Cardiac septum (tissue), 1 donor: ENCODE results near the gene GPR146. TPM values are rescaled to one million over a fixed set of nuclear protein-coding genes. Genes with fewer than 3 reads are reported as not detected.

Source experiments
- DNase-seq: peaks from one replicate; pipeline ENCODE4 v3.0.0-alpha.2; 2020; ENCODE audit warnings: low spot score
- intact Hi-C: fragments of 100-400 bp; cut with DNase I; formaldehyde crosslinking; loops from one replicate; pipeline ENCODE4 v1.14.0; 2022
- total RNA-seq: library from RNA; stranded (reverse); fragmentation: NEBNext Ultra II Directional; extraction: Animal tissue kit (Norgen Biotek cat#: 25700); gene quantifications from one replicate; pipeline ENCODE4 v1.2.1, GENCODE V29; 2021
- donor health status: DM: no; HTN: no; CAD: no.

Gene GPR146
- total RNA-seq, 1 donor from 2014 or later: 12.6 TPM

DNA sequence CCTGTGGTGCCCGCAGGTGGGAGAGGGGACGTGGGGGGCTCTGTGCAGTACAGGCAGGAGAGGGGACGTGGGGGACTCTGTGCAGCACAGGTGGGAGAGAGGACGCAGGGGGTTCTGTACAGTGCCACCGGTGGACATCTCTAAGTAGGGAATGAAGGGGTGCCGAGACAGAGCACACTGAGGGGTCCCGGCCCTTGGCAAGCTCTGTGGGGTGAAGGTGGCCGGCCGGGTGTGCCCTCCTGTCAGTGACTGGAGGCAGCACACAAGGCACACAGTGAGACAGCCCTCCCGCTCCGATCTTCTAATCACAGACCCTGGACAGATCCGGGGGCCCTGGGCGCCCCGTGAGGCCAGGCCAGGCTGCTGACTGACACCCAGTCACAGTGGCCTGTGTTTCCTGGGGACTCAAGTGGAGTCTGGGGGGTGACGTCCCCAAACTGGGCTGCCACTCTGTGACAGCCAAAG lies 11.2 kb downstream of the GPR146 start:
- no peak for DNase-seq
- intact Hi-C loops: no loop called here

DNA sequence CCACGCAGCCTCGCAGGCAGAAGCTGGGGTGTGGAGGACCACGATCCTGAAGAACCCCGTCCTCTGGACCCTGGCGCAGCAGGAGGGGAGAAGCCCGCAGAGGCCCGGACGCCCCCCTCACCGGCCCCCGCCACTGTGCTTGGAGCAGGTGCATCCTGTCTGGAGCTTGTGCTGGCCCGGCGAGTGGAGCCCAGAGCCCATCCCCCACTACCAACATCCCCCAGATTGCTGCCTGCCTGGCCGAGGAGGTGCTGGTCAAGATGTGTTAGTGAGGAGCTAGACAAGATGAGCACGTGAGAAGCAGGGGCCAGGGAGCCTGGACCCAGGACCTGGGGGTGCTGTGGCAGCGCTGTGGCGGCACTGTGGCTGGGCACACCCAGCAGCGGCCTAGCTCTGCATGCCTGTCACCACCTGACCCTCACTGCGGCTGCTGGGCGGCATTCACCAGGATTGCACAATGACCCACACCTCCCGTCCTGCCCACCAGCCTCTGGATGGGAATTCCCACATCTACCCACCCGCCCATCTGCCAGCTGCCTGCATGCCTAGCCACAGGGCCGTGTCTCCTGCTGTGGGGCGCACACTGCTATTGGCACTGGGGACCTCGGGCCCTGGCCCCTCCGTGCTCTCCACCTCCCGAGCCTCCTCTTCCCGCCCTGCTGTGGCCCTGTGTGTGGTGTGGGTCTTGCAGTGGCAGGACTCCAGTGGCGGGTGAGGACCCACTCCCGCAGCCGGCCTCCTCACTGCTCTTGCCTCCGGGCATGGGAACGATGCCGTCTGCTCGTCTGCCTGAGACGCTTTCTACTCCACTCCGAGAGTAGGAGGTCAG lies 11.8 kb downstream of the GPR146 start:
- no peak for DNase-seq
- intact Hi-C loops: no loop called here

DNA sequence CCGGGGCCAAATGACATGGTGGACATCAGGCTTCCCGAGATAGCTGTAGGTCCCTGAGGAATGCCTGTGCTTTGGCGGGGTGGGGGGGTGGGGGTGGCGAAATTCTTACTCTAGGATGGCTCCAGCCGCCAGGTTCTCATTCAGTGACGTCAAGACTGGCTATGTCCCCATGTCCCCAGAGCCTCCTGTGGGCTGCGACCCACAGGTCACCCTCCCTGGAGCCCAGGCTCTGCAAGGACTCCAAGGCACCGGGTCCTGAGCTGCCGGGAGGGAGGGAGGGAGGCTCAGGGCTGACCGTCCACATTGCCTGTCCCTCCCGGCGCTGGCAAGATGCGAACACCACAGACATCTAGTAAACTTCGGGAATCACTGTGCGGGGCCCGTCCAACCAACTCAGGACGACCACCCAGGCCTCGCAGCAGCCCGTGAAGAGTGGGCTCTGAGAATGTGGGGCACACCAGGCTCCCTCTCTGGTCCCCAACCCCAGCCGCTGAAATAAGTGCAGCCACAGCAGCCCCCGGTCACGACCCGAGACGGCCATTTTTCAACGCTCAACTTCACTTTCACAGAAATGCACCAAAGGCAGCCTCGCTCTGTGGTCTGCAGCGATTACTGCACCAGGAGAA lies 12.6 kb downstream of the GPR146 start:
- DNase-seq: no peak
- intact Hi-C loops: no loop called here

DNA sequence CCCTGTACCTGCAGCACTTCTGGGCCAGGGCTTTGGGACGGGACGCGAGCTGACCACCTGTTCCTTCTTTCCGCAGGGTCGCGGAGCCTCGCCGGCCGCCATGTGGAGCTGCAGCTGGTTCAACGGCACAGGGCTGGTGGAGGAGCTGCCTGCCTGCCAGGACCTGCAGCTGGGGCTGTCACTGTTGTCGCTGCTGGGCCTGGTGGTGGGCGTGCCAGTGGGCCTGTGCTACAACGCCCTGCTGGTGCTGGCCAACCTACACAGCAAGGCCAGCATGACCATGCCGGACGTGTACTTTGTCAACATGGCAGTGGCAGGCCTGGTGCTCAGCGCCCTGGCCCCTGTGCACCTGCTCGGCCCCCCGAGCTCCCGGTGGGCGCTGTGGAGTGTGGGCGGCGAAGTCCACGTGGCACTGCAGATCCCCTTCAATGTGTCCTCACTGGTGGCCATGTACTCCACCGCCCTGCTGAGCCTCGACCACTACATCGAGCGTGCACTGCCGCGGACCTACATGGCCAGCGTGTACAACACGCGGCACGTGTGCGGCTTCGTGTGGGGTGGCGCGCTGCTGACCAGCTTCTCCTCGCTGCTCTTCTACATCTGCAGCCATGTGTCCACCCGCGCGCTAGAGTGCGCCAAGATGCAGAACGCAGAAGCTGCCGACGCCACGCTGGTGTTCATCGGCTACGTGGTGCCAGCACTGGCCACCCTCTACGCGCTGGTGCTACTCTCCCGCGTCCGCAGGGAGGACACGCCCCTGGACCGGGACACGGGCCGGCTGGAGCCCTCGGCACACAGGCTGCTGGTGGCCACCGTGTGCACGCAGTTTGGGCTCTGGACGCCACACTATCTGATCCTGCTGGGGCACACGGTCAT lies 13.3 kb downstream of the GPR146 start:
- intact Hi-C loops: no loop called here

DNA sequence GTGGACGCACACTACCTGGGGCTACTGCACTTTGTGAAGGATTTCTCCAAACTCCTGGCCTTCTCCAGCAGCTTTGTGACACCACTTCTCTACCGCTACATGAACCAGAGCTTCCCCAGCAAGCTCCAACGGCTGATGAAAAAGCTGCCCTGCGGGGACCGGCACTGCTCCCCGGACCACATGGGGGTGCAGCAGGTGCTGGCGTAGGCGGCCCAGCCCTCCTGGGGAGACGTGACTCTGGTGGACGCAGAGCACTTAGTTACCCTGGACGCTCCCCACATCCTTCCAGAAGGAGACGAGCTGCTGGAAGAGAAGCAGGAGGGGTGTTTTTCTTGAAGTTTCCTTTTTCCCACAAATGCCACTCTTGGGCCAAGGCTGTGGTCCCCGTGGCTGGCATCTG lies 14.0 kb downstream of the GPR146 start:
- DNase-seq: no peak
- intact Hi-C loops: no loop called here

More for the DNA sequence above, 13.3 kb downstream of the GPR146 start:
- no peak for DNase-seq

DNA sequence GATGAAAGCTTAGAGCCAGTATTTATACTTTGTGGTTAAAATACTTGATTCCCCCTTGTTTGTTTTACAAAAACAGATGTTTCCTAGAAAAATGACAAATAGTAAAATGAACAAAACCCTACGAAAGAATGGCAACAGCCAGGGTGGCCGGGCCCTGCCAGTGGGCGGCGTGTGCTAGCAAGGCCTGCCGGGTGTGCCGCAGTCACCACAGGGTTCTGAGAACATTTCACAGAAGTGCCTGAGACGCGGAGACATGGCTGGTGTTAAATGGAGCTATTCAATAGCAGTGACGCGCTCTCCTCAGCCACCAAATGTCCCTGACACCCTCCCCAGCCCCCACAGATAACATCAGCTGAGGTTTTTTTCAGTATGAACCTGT lies 14.5 kb downstream of the GPR146 start:
- DNase-seq: no peak

DNA sequence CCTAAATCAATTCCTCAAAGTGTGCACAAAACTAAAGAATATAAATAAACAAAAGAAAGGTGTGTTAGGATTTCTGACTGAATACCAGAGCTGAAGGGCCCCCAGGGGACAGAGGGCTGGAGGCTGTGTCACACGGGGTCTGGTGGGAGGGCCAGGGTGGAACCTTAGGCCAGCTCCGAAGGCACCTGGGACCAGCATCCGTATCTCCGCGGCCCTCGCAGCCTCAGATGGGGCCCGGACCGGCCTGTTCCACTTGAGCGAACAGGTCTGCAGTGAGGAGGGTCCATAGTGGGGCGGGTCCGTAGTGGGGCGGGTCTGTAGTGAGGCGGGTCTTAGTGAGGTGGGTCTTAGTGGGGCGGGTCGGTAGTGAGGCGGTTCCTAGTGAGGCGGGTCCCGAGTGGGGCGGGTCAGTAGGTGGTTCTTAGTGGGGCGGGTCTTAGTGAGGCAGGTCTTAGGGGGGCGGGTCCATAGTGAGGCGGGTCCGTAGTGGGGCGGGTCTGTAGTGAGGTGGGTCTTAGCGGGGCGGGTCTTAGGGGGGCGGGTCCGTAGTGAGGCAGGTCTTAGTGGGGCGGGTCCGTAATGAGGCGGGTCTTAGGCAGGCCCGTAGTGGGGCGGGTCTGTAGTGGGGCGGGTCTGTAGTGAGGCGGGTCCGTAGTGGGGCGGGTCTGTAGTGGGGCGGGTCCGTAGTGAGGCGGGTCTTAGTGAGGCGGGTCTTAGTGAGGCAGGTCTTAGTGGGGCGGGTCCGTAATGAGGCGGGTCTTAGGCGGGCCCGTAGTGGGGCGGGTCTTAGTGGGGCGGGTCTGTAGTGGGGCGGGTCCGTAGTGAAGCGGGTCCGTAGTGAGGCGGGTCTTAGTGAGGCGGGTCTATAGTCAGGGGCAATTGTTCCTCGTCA lies 15.1 kb downstream of the GPR146 start:
- no peak for DNase-seq
- intact Hi-C loops: loop anchor here (5.0 kb wide), 1 partner anchor 32 kb away; no protein-coding TSS in a partner anchor

More for the DNA sequence above, 14.5 kb downstream of the GPR146 start:
- intact Hi-C loops: no loop called here

DNA sequence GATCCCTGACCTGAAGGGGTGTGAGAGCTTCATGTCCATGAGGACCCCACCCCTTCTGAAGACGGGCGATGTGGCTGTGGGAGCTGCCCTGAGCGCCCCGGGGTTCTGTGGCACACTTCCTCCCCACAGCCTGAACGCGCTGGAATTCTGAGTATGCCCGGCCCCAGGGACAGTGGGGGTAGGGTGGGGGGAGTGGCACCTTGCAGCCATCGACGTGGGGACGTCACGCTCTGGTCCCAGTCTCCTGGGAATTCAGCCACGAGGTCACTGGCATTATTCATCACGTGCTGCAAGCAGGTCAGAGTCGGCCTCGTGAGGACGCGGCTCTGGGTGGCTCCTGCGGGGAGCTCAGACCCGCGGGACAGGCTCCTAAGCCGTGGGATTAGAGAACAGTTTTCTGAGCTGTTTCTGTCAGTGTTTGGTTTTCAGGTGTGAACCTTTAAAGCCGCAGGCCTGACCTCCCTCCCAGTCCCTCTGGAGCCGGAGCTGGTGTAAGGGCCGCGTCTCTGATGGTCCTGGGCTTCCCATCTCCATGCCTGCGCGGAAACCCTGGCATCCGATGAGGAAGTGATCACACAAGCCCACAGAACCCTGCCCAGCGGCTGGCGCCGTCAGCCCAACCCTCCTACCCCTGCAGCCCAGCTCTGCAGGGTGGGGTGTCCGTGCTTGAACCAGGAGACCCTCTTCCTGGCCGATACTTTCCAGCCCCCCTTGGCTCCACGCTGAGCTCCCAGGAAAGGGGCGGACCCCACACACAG lies 16.1 kb downstream of the GPR146 start:
- intact Hi-C loops: loop anchor here (5.0 kb wide), 1 partner anchor 33 kb away; no protein-coding TSS in a partner anchor
- no peak for DNase-seq

DNA sequence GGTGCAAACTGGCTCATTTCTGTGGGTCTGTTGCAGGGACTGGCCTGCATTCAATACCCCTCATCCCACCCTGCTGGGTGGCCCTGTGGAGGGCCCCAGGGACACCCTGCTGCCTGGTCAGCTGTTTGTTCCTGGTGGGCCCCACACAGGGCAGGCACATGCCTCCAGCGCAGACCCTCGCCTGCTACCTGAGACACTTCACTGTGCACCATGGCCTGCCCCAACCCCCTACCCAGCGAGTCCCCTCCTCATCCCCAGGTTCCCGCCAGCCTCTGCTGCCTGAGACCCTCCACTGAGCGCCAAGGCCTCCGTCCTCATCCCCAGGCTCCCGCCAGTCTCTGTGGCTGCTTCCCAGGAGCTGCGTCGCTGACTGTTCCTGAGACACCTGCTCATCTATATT lies 16.8 kb downstream of the GPR146 start:
- intact Hi-C loops: loop anchor here (5.0 kb wide), 1 partner anchor 34 kb away; no protein-coding TSS in a partner anchor
- no peak for DNase-seq

DNA sequence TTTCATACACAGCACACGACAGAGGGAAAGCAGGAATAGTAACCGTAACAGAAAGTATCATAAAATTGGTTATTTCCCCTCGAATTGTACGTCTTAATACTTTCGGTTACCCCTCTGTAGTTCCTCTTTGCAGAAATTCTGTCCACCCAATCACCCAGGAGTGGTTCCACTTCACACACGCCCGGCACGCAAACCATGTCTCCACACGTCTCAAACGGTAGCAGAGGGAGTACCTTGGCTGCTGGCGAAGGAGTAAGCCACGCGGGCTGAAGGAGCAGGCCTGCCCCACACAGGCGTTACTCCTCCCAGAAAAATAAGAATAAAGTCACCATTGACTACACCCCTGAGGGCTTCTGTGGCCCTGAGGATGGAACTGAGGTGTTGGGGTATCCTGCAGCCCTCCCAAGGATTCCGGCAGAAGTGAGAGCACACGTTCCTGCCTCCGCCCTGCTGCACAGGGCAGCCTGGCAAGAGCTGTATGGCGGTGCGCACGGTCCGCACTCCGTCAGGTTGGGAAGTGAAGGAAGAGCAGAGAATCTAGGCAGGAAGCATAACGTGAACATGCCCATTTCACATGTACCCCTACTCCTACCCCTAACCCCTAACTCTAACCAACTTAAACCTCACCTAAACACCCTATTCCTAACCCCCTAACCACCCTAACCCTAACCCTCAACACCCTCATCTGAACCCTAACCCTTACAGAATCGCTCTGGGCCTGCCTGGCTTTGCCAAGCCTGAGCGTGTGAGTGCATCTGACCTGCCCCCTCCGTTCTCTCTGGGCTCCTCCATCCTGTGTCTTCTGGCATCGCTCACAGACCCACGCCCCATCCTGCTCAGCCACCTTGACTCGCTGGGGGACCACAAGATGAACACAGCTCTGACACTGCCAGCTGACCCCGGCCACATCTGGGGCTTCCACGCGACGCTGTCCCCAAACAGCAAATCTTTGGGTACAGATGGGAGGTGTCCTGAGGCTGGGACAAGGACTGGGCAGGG lies 18.2 kb downstream of the GPR146 start:
- DNase-seq: no peak
- intact Hi-C loops: loop anchor here (5.0 kb wide), 1 partner anchor 35 kb away; no protein-coding TSS in a partner anchor

DNA sequence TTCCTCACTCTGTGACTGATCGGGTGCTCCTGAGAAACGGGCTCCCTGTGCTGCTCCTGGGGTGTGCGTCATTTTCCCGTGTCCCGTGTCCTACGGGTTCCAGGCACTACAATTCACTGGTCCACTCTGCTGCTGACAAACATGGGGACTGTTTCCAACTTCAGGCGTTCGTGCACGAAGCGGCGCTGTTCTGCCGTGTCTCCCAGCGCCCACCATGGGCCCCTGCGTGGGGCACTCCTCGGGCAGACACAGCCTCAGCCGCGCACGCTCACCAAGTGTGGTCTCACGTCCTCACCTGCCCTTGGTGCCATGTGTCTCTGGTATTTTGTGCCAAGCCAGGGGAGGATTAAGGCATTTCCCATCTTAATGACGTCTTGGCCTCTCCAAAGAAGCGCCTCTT lies 19.0 kb downstream of the GPR146 start:
- intact Hi-C loops: loop anchor here (5.0 kb wide), 1 partner anchor 36 kb away; no protein-coding TSS in a partner anchor

DNA sequence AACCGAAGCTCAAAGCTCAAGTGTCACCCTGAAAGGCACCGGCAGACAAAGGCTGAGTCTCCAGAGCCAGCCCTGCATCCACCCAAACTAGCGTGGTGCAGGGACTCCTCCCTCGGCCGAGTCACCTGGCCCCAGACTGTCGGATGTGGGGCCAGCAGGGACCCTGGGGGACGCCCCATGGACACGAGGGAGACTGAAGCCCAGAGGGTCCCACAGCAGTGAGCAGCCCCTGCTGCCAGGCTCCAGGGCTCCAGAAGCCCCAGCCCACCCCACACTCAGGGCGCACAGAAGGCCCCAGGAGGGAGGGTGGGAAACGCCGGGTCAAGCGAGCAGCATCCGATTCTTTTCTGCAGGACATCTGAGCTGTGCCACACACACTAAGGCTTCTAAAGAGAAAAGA lies 20.2 kb downstream of the GPR146 start:
- intact Hi-C loops: loop anchor here (5.0 kb wide), 1 partner anchor 37 kb away; no protein-coding TSS in a partner anchor
- no peak for DNase-seq

More for the DNA sequence above, 19.0 kb downstream of the GPR146 start:
- DNase-seq: no peak

DNA sequence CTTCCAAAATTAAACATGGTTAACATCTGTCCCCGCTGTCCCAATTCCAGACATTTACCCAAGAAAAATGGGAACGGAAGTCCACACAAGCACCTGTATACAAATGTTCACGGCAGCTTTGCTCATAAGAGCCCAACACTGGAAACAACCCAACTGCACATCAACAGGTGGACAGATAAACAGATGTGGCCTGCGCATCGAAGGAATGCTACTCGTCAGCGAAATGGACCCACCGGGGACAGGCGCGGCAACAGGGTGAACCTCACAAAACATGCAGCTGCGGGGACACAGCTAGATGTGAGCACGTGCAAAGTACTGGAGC lies 20.9 kb downstream of the GPR146 start:
- intact Hi-C loops: loop anchor here (1.0 kb wide), 1 partner anchor 72 kb away; no protein-coding TSS in a partner anchor
- no peak for DNase-seq

DNA sequence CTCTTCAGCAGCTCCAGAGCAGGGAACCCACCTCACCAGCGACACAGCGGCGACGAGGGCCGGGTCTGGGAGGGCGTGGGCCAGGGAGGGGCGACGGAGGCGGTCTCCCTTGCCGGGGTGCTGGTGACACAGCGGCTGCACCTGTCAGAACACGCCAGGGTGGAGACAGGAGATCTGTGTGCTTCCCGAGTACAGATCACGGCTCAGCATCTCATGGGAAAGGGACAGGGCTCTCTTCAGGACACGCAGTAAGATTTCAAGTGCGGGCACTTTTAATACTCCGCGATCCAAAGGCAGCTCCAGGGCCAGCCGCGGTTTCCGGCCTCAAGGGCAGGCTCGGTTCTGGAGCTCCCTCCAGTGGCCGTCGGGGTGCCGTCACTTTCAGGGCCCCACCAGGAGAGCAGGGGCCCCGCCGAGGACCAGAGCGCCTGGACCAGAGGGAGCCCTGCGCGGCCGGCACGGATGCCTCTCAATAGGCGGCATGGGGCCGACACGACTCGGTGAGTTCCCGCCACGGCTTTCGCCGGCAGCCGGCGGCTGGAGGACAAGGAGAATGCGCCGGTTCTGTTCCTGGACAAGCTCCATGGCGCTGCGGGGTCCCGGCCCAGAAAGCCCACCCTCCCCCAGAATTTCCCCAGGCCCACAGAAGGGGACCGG lies 21.4 kb downstream of the GPR146 start:
- peak; percentile 89 for DNase-seq
- intact Hi-C loops: loop anchor here (1.0 kb wide), 1 partner anchor 72 kb away; no protein-coding TSS in a partner anchor

DNA sequence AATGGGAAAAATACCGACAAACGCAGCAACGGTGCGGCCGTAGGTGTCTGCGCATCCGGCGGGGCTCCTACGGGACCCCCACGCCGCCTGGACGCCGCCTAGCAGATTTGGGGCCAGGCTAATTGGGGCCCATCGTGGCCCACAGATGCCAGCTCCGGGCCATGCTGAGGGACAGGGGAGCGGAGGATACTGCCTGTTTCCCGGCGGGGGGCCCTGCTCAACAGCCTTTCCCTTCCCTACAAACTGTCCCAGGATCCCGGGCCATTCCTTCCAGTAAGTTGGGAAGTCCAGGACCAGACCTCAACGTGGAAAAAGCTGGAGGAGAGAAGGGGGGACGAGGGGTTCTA lies 21.9 kb downstream of the GPR146 start:
- DNase-seq: no peak
- intact Hi-C loops: no loop called here

DNA sequence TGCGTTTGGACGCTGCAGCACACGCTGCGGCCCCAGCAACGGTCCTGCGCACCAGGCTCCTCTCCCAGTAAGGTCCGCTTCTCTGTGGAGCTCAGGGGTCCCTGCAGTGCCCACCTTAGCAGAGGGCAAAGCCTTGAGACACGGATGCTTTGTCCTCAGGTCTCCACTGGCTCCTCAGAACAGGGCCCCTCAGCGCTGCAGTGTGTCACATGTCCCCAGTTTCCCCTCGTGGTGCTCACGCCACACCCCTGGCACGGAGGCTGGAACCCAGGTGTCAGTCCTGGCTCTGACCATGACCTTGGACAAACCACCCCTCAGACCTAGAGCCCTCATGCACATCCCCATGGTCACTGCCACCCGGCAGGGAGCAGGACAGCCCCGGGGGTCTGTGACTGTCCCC lies 23.7 kb downstream of the GPR146 start:
- DNase-seq: no peak
- intact Hi-C loops: no loop called here
